GM18508 (cell line): Measurements from ENCODE around the gene DNER.
"Not testable (repeated sequence)": the region's sequence is repeated elsewhere in the genome, so short reads cannot be mapped to it uniquely, and the experiment has no call there.

ENCODE experiments used
- ATAC-seq: cut with Tn5 transposase; IDR thresholded peaks from one replicate; pipeline ENCODE4 v1.9.1; 2021; ENCODE audit warnings: moderate number of reproducible peaks; ENCODE audit not compliant: insufficient read depth, unreplicated experiment

The DNER gene

GRCh38 chr2:229350883-229351282 lies 363.5 kb downstream of the DNER start:
- ATAC-seq = no peak

- no peak for ATAC-seq
Observed at GRCh38 chr2:229350117-229350805, 364.1 kb downstream of the DNER start.

- no peak for ATAC-seq
Observed at GRCh38 chr2:229348128-229348527, 366.2 kb downstream of the DNER start.

- no peak for ATAC-seq
Observed at GRCh38 chr2:229346816-229347540, 367.4 kb downstream of the DNER start.

- no peak for ATAC-seq
Observed at GRCh38 chr2:229344955-229345354, 369.4 kb downstream of the DNER start.

GRCh38 chr2:229344151-229344551 lies 370.2 kb downstream of the DNER start:
- no peak for ATAC-seq

GRCh38 chr2:229343661-229344060 lies 370.7 kb downstream of the DNER start:
- ATAC-seq = no peak

- no peak for ATAC-seq
Observed at GRCh38 chr2:229342376-229342775, 372.0 kb downstream of the DNER start.

- no peak for ATAC-seq
Observed at GRCh38 chr2:229340086-229340760, 374.1 kb downstream of the DNER start.

GRCh38 chr2:229339618-229340017 lies 374.7 kb downstream of the DNER start:
- no peak for ATAC-seq

GRCh38 chr2:229339171-229339570 lies 375.2 kb downstream of the DNER start:
- ATAC-seq = not testable (repeated sequence)

GRCh38 chr2:229335877-229336346 lies 378.4 kb downstream of the DNER start:
- ATAC-seq = no peak

- ATAC-seq = no peak
Observed at GRCh38 chr2:229335330-229335729, 379.0 kb downstream of the DNER start.

GRCh38 chr2:229330952-229331351 lies 383.4 kb downstream of the DNER start:
- ATAC-seq = no peak

- ATAC-seq = no peak
Observed at GRCh38 chr2:229319558-229319957, 394.8 kb downstream of the DNER start.

GRCh38 chr2:229314117-229314516 lies 400.2 kb downstream of the DNER start:
- no peak for ATAC-seq

- no peak for ATAC-seq
Observed at GRCh38 chr2:229313591-229313990, 400.8 kb downstream of the DNER start.
